GM10266 (cell line): ENCODE results near the gene NR5A1.

Source experiments
- DNase-seq: peaks from one replicate; pipeline ENCODE4 v3.0.0; 2012; ENCODE audit errors: extremely low spot score
- TF ChIP-seq, protein P1 (sequence below): IDR thresholded peaks from 2 replicates; pipeline ENCODE4 v1.5.1; 2012; ENCODE audit warnings: mild to moderate bottlenecking, low read depth; ENCODE audit not compliant: control insufficient read depth, insufficient read depth; ENCODE audit errors: missing control alignments

Gene NR5A1

DNA sequence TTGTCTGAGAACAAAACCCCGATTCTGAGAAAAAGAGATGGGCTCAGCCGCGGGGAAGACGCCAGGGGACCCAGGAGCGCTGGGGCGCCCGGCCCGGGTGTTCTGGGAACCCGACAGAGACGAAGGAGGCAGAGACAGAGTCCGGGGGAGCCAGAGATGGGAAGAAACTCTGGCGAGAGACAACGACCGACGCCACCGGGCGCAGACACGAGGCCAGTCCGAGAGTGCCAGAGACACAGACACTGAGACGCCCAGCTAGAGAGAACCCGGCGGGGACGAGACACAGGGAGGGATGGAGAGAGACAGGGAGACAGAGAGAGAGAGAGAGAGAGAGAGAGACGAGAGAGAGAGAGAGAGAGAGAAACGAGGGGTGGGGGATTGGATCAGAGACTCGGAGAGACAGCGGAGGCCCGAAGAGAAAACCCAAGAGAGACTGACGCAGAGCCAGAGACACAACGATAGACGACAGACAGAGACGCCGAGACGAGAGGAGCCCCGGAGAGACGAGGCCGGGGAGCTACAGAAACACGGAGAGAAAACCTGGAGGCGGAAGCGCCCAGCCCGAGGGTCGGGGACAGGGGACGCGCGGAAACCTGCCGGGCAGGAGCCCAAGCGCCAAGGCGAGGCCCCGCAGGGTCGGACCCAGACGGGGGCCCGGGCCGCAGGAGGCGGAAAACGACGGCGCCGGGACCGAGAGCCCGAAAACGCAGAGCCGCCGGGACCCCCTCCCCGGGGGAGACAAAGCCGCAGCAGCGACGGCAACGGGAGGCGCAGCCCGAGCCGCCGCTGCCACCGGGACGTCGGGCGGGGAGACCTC, 3.3 kb downstream of the NR5A1 start:
- no peak for DNase-seq
- TF ChIP-seq, protein P1, sequence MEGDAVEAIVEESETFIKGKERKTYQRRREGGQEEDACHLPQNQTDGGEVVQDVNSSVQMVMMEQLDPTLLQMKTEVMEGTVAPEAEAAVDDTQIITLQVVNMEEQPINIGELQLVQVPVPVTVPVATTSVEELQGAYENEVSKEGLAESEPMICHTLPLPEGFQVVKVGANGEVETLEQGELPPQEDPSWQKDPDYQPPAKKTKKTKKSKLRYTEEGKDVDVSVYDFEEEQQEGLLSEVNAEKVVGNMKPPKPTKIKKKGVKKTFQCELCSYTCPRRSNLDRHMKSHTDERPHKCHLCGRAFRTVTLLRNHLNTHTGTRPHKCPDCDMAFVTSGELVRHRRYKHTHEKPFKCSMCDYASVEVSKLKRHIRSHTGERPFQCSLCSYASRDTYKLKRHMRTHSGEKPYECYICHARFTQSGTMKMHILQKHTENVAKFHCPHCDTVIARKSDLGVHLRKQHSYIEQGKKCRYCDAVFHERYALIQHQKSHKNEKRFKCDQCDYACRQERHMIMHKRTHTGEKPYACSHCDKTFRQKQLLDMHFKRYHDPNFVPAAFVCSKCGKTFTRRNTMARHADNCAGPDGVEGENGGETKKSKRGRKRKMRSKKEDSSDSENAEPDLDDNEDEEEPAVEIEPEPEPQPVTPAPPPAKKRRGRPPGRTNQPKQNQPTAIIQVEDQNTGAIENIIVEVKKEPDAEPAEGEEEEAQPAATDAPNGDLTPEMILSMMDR: no peak

DNA sequence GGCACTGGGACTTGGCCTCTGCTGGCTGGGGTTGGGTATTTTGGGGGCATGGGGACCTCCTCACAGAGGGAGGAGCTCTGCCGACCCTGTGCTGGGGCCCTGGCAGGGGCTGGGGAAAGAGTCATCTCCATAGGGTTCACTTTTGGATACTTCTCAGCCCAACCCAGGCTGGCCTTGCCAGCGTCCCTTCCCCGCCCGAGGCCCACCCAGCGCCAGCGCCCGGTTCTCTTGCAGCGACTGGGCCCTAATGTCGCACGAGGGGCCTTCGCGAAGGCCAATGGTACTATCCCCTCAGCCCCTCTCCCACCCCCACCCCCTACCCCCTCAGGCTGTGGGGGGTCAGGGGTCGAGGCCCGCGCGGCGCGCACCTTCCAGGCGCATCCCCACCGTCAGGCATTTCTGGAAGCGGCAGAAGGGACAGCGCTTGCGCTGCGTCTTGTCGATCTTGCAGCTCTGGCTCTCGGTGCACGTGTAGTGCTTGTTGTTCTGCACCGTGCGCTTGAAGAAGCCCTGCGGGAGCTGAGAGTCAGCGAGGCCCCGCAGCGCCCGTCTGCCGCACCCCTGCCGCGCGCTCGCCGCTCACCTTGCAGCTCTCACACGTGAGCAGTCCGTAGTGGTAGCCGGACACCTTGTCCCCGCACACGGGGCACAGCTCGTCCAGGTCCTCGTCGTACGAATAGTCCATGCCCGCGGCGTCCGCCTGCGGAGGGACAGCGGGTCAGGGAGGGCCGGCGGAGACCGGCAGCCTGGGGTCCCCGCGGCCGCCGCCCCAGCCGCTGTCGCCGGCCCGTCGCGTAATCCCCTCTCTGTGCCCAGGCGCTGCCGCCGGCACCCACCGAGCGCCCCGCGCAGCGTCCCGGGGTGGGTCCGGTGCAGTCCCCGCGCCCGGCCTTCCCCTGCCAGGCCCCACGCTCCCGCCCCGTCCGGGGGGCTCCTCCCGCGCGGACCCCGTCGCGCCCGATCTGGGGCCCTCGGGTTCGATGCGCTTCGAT, 4.2 kb downstream of the NR5A1 start:
- TF ChIP-seq, protein P1: no peak
- DNase-seq: no peak

DNA sequence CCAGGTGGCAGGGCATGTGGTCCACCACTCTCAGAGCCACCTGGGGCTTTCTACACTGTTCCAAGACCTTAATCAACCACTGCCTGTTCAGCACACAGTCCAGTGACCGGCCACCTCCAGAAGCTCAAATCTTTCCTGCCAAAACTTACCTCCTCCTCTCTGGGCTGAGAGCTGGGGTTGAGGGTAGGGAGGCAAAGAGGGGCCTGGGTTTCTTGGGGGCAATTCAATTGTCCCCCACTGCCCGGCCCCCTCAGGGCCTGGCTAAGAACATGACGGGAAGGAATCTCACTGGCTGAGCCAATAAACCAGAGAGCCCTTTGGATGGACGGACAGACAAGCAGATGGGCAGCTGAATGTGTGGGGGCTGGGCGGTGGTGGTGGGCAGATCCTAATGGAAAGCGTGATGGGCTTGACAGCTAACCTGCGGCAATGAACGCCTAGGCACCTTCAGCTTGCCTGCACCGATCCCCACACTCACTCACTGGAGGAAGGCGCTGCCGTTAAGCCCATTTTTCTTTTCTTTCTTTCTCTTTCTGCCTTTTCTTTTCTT, 5.4 kb downstream of the NR5A1 start:
- no peak for DNase-seq
- TF ChIP-seq, protein P1: no peak

DNA sequence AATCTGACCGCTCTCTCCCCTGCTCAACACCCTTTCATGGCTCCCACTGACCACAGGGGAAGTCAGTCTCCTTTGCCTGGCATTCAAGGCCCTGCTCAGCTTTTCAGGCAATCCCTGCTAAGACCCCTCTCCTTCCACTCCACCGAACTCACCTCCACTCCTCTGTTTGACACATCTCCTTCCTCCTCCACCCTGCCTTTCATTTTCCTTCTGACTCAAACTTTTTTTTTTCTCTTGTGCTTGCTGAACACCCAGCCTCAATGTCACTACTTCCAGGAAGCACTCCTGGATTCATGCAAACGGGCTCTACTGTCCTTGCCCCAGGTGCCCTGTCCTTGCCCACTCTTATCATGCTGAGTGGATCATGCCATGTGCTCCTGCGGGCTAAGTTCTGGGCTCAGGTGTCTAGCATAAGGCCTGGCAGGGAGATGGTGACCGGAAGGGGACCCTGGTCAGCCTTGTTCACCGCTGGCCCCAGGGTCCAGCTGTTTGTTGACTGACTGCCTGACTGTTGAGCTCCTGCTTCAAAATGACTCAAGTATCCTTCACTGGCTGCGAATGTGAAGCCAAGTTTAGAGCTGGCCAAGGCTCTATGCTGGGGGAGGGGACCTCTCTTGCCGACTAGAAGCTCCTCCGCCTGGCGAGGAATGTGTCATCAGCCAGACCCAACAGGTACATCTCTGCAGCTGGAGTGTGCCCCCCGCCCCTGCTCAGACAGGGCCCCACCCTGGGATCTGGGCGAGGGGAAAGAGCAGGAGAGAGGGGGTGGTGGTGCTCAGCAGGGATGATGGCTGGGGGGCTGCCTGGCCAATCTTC, 6.2 kb downstream of the NR5A1 start:
- no peak for DNase-seq
- TF ChIP-seq, protein P1: no peak

DNA sequence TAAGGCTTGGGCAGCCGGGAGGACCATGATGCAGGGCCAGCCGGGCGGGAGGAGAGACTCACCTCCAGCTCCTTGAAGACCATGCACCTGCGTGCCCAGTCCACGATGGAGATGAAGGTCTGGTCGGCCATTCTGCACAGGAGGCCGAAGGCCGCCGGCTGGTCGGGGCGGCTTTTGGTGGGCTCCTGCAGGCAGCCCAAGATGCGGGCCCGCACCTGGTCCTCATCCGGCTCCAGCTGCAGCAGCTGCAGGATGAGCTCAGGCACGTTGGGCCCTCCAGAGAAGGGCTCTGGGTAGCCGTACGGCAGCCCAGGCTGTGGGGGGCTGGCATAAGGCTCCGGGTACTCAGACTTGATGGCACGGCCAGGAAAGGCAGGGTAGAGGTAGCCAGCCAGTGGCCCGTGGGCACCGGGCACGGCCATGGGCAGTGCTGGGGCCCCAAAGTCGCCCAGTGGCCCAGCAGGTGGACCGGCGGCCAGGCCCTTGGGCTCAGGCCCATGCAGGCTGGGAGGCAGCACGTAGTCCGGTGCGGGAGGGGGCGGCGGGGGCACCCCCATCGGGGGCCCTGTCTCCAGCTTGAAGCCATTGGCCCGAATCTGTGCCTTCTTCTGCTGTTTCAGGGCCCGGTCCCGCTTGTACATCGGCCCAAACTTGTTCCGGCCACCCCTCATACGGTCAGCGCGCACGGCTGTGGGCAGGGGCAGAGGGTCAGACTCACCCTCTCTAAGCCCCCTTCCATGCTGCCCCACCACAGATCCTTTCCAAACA, 7.0 kb downstream of the NR5A1 start:
- DNase-seq: no peak
- TF ChIP-seq, protein P1: no peak

DNA sequence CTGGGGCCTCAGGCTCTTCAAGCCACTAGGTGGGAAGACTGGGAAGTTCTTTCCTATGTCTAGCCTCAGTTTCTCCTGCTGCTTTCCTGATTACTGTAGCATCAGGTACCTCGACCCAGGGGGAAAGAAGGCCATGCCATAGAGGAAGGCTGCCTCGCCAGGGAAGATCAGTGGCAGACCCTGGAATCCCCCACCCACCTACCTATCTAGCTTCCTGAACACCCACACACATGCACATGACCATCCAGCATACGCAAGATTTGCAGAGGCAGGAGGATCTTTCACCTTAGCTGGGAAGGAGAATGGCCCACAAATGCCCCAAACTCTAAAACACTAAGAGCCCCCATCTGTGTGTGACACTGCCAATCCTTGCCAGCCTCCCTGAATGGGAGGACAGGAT, 8.0 kb downstream of the NR5A1 start:
- TF ChIP-seq, protein P1: no peak
- no peak for DNase-seq
